Tibial nerve (tissue), 3 donors: Measurements from ENCODE around the gene FRMD6.
A peak's percentile ranks its signal among the peaks of the same experiment; 100 is the strongest.

Source experiments
- CTCF ChIP-seq, 5 experiments: fragments of 200-600 bp in 3 of 5; fragments of 450-650 bp in 2 of 5; sonication (generic) in 3 of 5; IDR thresholded peaks; one replicate each; pipeline ENCODE4 v1.5.1; 2016 to 2019; ENCODE audit warnings: antibody characterized with exemption in 5 of 5, mild to moderate bottlenecking in 3 of 5, moderate library complexity in 2 of 5
- POLR2A ChIP-seq, 2 donors: fragments of 450-650 bp; IDR thresholded peaks; one replicate each; pipeline ENCODE4 v1.6.1; 2017; ENCODE audit warnings: antibody characterized with exemption in 2 of 2, mild to moderate bottlenecking in 2 of 2, moderate library complexity in 2 of 2

DNA sequence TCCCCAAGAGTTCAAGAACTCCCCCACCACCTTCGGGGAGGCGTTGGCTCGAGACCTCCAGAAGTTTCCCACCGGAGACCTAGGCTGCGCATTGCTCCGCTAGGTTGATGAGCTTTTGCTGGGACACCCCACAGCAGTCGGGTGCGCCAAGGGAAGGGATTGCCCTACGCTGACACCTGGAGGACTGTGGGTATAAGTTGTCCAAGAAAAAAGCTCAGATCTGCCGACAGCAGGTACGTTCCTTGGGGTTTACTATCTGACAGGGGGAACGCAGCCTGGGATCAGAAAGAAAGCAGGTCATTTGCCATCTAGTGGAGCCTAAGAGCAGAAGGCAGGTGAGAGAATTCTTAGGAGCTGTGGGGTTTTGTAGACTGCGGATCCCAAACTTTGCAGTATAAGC, 98.8 kb downstream of the FRMD6 start:
- TF ChIP-seq POLR2A (IDR thresholded peaks at IDR 0.05): no peak
- TF ChIP-seq CTCF (IDR thresholded peaks at IDR 0.05): peak in 1 of 5 experiments; percentile 17
